Heart left ventricle (tissue), 13 donors: ENCODE results near the gene POLR2J2.
"Not testable (repeated sequence)": the region's sequence is repeated elsewhere in the genome, so short reads cannot be mapped to it uniquely, and the experiment has no call there.

Source experiments
- CTCF ChIP-seq, 12 donors: fragments of 200-600 bp; sonication (generic) in 4 of 12; IDR thresholded peaks; one replicate each; pipeline versions ENCODE4 v1.5.0 to v1.8.0; 2018 to 2022; ENCODE audit warnings: antibody characterized with exemption in 12 of 12, mild to moderate bottlenecking in 5 of 12
- POLR2A ChIP-seq, 2 donors: fragments of 450-650 bp; IDR thresholded peaks; one replicate each; pipeline ENCODE4 v1.6.1; 2017; ENCODE audit warnings: antibody characterized with exemption in 2 of 2, mild to moderate bottlenecking in 2 of 2, moderate library complexity in 2 of 2
- donor health status: ischemic (EF 13 %, LVEDD 7.1; RV severe dilation, severe dysfunction).
- donor health status: DM: no; HTN: yes; CAD: no.
- donor health status: DM: no; HTN: no; CAD: no.
- donor health status: ischemic (EF 25% LVEDD 6.9; RV normal size, moderate dysfunction).
- donor health status: ischemic (EF 25% LVEDD 5.7; RV mildly dilated, moderate dysfunction).
- donor health status: ischemic (EF 35%, LVEDD 5.7; RV mildly dilated, moderate dysfunction).
- donor health status: nonischemic (EF 11% LVEDD 7.7; RV severe dilation, severe dysfunction).
- donor health status: DM: yes; HTN: yes; CAD: no.
- donor health status: PGD.
- donor health status: ischemic (EF 29% LVEDD 5.4; RV normal size, mild dysfunction).
- donor health status: nonischemic (EF 23%, LVEDD 6.1; RV moderate dilation, normal function).

- not testable (repeated sequence) for TF ChIP-seq CTCF, POLR2A (IDR thresholded peaks at IDR 0.05)
These were observed 44.3 kb upstream of the POLR2J2 start for GRCh38 chr7:102715718-102716117.
